K562 (cell line): Measurements from ENCODE around the gene SLC34A1. TPM values are rescaled to one million over a fixed set of nuclear protein-coding genes. Genes with fewer than 3 reads are reported as not detected.

Experiments used
- DPF2 ChIP-seq: fragments of 450-650 bp; IDR thresholded peaks from 2 replicates; pipeline ENCODE4 v1.6.1; 2016
- FOXA3 ChIP-seq, 2 experiments: fragments of 450-650 bp in 1 of 2; sonication (generic) in 1 of 2; formaldehyde crosslinking; IDR thresholded peaks in 1 of 2; conservative IDR thresholded peaks in 1 of 2; 2 replicates each; pipeline versions ENCODE4 v1.4.0 to v1.8.0; 2020 to 2022; ENCODE audit warnings: mild to moderate bottlenecking in 2 of 2, missing genetic modification reagents in 1 of 2
- GABPA ChIP-seq: fragments of 200-800 bp; sonication (Bioruptor generic); conservative IDR thresholded peaks from 2 replicates; pipeline ENCODE4 v1.6.1; 2016; ENCODE audit warnings: low read depth, missing genetic modification characterization, missing compliant biosample characterization
- LEF1 ChIP-seq: fragments of 450-650 bp; IDR thresholded peaks from 2 replicates; pipeline ENCODE4 v1.6.1; 2016; ENCODE audit warnings: mild to moderate bottlenecking
- NCOA1 ChIP-seq: fragments of 450-650 bp; IDR thresholded peaks from 2 replicates; pipeline ENCODE4 v1.6.1; 2016; ENCODE audit warnings: low read depth
- NELFE ChIP-seq: IDR thresholded peaks from 2 replicates; pipeline ENCODE4 v1.6.1; 2011; ENCODE audit warnings: mild to moderate bottlenecking; ENCODE audit not compliant: insufficient read depth, insufficient read length
- POLR3G ChIP-seq: IDR thresholded peaks from 2 replicates; pipeline ENCODE4 v1.6.1; 2011; ENCODE audit not compliant: insufficient read length, insufficient replicate concordance; ENCODE audit errors: extremely low read depth
- SP2 ChIP-seq: IDR thresholded peaks from 2 replicates; pipeline ENCODE4 v1.6.1; 2011; ENCODE audit warnings: mild to moderate bottlenecking, low read depth, low read length, moderate library complexity; ENCODE audit not compliant: poor library complexity, severe bottlenecking; ENCODE audit errors: extremely low read depth
- ZNF217 ChIP-seq: sonication (generic); formaldehyde crosslinking; IDR thresholded peaks from 2 replicates; pipeline ENCODE4 v1.8.0; 2022; ENCODE audit warnings: mild to moderate bottlenecking, missing genetic modification reagents
- ZNF766 ChIP-seq: fragments of 200-800 bp; sonication (Bioruptor generic); conservative IDR thresholded peaks from 2 replicates; pipeline ENCODE4 v1.6.1; 2016; ENCODE audit warnings: missing genetic modification characterization, missing compliant biosample characterization
- polyA plus RNA-seq, 8 experiments: library from polyadenylated mRNA; depleted of rRNA in 4 of 8; stranded (reverse) in 5 of 8; unstranded in 3 of 8; fragments of >200 nt; fragmentation: Nextera tagmentation in 2 of 8; fragmentation: Illumina TruSeq in 1 of 8; extraction: Ambion mirVana in 2 of 8; extraction: Trizol in 1 of 8; gene quantifications; 2 replicates each; pipeline versions ENCODE4 v1.2.1 to v1.2.3, GENCODE V29; 2011 to 2014; ENCODE audit warnings: inconsistent platforms in 1 of 8, missing spikeins in 1 of 8
- total RNA-seq, 7 experiments: library from RNA; depleted of rRNA in 6 of 7; stranded (reverse); fragments of >200 nt in 6 of 7; fragmentation: Illumina TruSeq in 2 of 7; extraction: Trizol in 2 of 7; gene quantifications; 2 replicates each; pipeline versions ENCODE4 v1.2.1 to v1.2.3, GENCODE V29; 2011 to 2021; ENCODE audit warnings: low replicate concordance in 1 of 7
- TF ChIP-seq, protein P1 (sequence below): fragments of 450-650 bp; IDR thresholded peaks from 2 replicates; pipeline ENCODE4 v1.6.1; 2017; ENCODE audit warnings: antibody characterized with exemption
- TF ChIP-seq, protein P2 (sequence below): fragments of 450-650 bp; IDR thresholded peaks from 2 replicates; pipeline ENCODE4 v1.6.1; 2014; ENCODE audit warnings: low read depth, mild to moderate bottlenecking, moderate library complexity, borderline replicate concordance
- TF ChIP-seq, protein P3 (sequence below): fragments of 450-650 bp; formaldehyde crosslinking; IDR thresholded peaks from 2 replicates; pipeline ENCODE4 v1.4.0; 2020; ENCODE audit warnings: mild to moderate bottlenecking, moderate library complexity

SLC34A1 gene
- total and polyA plus RNA-seq, 9 of the 15 experiments (the other 6 are each of a cell fraction or from before 2014, with no cell fraction given), result not detected

DNA sequence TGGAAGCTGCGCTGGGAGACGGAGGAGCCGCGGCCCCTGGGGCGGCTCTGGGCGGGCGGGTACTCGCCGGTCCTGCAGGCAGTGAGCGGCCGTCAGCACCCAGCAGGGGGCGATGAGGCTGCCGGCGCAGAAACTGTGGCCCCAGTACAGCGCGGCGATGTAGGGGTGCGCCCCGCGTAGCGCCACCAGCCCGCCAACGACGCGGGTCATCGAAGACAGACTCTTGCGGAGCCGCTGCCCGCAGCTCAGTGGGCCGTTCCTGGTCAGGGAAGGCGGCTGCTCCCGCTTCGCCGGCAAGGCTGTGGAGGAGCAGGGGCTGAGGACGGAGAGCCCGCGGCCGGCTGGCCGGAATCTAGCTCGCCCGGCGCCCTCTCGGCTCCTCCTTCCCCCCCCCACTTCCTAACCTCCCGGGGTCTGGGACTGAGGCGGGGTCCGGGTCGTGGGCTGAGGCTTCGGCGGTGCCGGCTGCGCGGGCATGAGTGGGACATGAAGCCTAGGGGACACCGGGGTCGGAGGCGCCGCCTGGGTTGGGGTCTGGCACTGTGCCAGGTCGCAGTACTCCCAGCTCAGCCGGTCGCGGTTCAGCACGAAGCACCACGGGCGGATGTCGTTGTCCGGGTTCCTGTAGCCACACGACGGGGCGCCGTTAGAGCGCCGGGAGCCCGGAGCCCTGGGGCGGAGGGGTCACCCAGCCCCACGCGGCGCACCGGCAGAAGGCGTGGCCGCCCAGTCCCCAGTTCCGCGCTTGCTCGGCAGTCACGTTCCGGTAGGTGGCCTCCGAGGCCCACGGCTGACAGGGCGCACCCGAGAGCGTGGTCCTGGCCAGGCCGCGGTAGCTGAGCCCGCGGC, 19.8 kb downstream of the SLC34A1 start (continued):
- TF ChIP-seq, protein P1, sequence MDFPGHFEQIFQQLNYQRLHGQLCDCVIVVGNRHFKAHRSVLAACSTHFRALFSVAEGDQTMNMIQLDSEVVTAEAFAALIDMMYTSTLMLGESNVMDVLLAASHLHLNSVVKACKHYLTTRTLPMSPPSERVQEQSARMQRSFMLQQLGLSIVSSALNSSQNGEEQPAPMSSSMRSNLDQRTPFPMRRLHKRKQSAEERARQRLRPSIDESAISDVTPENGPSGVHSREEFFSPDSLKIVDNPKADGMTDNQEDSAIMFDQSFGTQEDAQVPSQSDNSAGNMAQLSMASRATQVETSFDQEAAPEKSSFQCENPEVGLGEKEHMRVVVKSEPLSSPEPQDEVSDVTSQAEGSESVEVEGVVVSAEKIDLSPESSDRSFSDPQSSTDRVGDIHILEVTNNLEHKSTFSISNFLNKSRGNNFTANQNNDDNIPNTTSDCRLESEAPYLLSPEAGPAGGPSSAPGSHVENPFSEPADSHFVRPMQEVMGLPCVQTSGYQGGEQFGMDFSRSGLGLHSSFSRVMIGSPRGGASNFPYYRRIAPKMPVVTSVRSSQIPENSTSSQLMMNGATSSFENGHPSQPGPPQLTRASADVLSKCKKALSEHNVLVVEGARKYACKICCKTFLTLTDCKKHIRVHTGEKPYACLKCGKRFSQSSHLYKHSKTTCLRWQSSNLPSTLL, result no peak
- TF ChIP-seq NCOA1 (no peak), NELFE (no peak), GABPA (tag) (peak; percentile 56), DPF2 (no peak), FOXA3 (CRISPR knock-in tag; conservative IDR thresholded peaks at IDR 0.05 in 1 of 2, IDR thresholded peaks at IDR 0.05 in 1 of 2) (no peak), ZNF217 (CRISPR knock-in tag) (no peak), POLR3G (no peak), LEF1 (no peak), SP2 (no peak), ZNF766 (CRISPR knock-in tag) (no peak)
- TF ChIP-seq, protein P2, sequence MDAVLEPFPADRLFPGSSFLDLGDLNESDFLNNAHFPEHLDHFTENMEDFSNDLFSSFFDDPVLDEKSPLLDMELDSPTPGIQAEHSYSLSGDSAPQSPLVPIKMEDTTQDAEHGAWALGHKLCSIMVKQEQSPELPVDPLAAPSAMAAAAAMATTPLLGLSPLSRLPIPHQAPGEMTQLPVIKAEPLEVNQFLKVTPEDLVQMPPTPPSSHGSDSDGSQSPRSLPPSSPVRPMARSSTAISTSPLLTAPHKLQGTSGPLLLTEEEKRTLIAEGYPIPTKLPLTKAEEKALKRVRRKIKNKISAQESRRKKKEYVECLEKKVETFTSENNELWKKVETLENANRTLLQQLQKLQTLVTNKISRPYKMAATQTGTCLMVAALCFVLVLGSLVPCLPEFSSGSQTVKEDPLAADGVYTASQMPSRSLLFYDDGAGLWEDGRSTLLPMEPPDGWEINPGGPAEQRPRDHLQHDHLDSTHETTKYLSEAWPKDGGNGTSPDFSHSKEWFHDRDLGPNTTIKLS, result peak; percentile 21; the same call in 1 of the 2 replicates
- TF ChIP-seq, protein P3, sequence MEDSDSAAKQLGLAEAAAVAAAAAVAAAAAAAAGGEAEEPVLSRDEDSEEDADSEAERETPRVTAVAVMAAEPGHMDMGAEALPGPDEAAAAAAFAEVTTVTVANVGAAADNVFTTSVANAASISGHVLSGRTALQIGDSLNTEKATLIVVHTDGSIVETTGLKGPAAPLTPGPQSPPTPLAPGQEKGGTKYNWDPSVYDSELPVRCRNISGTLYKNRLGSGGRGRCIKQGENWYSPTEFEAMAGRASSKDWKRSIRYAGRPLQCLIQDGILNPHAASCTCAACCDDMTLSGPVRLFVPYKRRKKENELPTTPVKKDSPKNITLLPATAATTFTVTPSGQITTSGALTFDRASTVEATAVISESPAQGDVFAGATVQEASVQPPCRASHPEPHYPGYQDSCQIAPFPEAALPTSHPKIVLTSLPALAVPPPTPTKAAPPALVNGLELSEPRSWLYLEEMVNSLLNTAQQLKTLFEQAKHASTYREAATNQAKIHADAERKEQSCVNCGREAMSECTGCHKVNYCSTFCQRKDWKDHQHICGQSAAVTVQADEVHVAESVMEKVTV (CRISPR knock-in tag), result peak; percentile 88
